ENCODE results near the gene NEU2.
"Not testable (repeated sequence)": the region's sequence is repeated elsewhere in the genome, so short reads cannot be mapped to it uniquely, and the experiment has no call there.

The NEU2 gene

DNA sequence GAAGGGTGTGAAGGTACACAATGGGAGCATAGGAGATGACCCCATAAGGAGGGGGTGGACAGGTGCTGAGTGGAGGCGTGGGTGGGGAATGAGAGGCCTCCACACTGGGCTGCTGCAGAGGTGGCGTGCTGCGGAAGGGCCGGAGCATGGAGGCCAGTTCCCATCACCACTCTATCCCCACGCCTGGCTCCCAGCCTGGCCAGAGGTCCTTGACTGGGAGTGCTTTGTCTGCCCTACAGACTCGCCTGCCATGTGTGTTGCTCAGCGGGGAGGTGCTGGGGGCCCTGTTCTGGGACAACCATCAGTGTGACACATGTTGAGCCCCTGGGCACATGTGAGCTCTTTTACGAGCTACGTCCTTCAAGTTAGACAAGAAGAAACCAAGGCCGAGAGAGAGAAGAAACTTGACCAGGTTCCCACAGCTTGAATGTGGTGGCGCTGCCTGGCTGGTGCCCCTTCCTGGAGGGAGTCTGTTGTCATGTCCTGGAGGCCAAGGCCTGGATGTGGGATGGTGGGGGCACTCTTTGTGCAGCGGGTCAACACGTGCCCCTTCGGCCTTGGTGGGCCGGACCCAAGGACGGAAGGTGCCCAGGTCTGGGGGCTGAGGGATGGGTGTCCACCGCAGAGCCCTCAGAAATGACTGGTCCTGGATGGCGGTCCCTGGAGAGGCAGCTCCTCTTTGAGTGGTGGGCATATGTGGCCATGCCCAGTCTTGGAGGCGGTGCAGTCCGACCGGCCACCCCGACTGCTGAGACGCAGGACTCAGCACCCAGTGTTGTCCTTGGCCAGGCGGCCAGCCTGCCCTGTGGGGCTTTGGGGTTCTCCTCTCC lies 26.5 kb downstream of the NEU2 start:
- DNase-seq (ENCODE audit: low spot score) = no peak

DNA sequence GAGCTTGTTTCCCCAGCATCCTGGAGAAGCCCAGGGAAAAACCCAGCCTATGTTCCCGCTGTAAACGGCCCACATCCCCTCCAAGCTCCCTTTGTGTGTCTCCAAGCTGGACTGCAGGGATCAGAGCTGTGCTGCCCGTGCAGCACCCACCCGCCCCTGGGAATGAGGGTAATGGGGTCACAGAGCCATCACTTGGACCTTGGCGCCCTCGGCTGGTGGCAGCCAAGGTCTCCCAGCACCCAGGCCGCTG lies 27.0 kb downstream of the NEU2 start:
- DNase-seq (ENCODE audit: low spot score) = no peak

DNA sequence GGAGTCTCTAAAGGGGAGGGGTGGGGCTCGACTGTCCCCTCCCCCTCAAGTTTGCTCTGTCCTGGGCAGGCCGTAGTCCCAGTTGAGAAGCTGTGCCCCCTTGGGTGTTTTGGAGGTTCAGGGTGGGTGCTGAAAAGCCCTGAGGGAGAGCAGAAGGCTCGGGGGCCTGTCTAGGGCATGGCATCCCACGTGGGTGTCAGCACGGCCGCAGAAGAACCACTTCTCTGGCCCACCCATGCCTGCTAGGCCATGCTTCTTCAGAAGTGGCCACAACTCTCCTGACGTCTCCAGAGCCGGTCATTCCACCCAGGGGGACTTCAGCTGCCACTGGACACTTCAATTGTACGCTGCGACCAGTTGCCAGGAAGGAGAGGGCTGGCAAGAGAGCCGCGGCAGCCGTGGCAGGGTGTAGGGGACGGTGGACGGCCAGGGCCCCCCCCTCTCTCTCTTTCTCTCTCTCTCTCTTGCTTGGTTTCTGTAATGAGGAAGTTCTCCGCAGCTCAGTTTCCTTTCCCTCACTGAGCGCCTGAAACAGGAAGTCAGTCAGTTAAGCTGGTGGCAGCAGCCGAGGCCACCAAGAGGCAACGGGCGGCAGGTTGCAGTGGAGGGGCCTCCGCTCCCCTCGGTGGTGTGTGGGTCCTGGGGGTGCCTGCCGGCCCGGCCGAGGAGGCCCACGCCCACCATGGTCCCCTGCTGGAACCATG lies 27.5 kb downstream of the NEU2 start, which contains the start of gene INPP5D:
TSS of gene INPP5D (plus strand) at position 546 of the 704 bp plus-strand sequence. CDS start at position 683, 137 bp downstream.
- no peak for DNase-seq (ENCODE audit: low spot score)

DNA sequence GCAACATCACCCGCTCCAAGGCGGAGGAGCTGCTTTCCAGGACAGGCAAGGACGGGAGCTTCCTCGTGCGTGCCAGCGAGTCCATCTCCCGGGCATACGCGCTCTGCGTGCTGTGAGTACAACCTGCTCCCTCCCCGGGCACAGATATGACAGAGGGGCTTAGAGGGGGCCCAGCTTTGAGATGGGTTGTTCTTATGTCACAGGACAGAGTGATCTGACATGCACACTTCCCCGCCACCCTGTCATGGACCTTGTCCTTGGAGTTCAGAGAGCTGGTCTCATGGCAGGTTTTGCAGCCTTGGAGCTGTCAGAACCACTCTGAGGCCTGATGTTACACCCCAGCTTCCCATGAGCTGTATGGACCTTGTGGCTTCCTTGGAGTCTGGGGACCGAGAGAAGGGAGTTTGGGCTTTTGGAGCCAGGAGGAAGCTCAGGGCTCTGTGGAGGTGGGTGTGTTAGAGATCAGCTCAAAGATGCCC lies 28.1 kb downstream of the NEU2 start:
- no peak for DNase-seq (ENCODE audit: low spot score)

DNA sequence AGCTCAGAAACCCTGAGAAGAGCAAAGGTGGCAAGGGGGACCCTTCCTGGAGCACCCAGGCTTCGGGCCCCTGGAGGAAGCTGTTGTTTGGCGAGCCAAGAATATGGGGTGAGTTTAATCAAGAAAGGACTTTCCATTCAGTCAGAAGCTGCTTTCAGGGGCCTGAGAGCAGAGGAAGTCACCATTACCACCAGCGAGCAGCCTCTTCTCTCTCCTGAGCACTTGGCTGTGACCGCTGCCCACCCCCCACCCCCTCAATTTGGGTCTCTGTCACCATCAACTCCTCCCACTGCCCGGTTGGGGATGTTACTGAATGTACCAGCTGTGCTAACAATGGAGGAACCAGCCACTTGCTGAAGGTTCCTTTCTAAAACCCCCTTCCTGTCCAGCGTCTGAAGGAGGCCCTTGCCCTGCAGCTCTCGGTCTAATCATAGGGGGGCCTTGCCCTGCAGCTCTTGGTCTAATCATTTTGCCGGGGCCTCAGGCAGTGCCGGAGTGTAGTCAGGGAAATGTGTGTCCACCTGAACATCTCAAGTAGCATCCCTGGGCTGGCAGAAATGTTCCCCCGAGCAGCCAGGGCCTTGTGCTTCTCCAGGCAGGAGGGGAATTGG lies 28.6 kb downstream of the NEU2 start:
- no peak for DNase-seq (ENCODE audit: low spot score)

DNA sequence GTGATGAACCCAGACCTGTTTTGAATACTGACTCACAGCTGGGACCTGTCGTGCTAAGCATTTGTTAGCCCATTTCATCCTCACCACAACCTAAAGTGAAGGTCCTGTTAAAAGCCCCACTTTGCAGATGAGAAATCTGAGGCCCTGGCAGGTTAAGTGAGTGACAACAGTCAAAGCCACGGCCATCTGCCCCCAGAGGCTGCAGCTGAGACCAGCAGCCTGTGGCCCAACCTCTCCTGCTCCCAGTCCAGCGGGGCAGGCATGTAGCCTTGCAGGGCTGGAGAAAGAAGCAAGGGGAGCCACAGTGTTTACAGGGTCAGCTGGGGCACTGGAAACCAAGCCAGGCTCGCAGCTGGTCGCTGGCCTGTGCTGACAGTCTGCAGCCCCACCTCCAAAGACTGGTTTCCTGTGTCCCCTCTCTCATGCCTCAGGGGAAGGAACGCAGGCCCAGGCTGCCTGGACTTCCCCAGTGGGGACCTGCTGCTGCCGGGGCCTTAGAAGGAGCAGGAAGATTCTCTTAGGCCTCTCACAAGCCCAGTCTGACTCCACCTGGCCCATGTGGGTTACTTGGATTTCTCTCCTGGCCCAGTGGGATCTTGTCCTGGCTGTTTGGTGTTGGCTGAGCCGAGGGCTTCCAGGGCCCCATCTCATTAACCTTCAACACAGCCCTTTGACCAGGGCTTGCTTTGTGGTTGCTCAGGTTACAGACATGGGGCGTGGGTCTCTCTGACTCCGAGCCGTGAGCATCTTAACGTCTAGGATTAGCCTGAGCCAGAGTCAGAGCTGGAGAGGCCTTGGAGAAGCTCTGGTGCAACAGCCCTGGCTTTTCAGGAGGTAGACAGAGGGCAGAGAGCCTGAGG lies 29.3 kb downstream of the NEU2 start:
- DNase-seq (ENCODE audit: low spot score) = peak; percentile 26

DNA sequence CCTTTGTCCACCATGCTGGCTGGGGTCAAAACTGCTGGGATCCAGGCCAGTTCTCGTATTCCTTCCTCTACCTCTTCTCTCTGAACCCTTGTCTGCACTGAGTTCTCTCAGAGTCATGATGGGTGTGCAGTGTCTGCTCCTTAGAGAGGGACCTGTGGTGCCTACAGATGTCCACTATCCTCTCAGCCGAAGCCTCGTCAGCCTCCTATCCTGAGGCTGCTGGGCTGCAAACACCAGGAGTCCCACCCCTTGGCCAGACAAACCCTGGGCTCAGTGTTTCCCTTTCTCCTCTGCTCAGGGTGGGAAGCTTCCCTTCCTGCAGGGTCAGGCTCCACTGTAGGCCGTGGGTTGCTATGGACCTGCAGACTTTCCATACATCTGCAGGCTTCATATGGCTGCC lies 30.0 kb downstream of the NEU2 start:
- DNase-seq (ENCODE audit: low spot score) = no peak

DNA sequence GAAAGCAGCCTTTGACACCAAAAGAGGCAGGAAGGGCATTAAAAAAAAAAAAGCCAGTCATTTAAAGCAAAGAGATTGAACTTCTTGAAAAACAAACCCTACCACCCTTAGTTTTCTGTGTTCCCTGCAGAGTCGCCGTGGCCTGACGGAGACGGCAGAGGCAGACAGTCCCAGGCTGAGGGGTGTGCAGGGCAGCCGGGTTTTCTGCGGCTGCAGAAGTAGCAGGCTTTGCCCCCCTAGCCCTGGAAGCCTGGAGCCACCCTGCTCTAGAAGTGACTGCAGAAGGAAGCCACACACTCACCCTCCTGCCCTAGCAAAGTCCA lies 30.4 kb downstream of the NEU2 start:
- DNase-seq (ENCODE audit: low spot score) = no peak

DNA sequence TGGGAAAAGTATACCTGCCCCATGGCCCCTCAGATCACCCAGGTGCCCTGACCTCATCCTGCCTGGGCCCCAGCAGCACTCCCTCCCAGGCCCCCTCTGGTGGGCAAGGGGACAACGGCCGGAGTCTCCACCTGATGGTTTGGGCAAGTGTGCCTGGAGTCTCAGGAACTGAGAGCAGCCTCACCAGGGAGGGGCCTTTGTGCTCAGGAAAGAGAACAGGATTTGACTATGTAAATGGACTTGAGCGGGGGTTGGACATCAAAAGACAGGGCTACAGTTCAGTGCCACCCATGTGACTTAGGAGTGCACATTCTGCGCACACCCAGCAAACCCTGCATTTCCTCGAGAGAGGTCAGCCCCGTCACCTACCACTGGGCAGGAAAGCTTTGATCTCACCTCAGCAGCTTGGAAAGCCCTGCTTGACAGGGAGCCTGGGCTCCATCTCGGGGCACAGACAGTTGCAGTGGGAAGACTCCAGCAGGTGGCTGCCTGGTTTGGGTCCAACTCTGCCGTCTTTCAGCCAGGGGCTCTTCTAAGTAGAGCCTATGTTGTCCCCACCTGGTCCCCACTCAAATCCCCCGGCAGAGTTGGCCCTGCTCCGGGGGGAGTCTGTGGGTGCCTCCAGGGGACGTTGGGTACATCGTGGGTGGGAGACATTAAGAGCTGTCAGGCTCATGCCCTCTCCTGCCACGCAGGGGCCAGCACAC lies 30.9 kb downstream of the NEU2 start:
- DNase-seq (ENCODE audit: low spot score) = no peak

DNA sequence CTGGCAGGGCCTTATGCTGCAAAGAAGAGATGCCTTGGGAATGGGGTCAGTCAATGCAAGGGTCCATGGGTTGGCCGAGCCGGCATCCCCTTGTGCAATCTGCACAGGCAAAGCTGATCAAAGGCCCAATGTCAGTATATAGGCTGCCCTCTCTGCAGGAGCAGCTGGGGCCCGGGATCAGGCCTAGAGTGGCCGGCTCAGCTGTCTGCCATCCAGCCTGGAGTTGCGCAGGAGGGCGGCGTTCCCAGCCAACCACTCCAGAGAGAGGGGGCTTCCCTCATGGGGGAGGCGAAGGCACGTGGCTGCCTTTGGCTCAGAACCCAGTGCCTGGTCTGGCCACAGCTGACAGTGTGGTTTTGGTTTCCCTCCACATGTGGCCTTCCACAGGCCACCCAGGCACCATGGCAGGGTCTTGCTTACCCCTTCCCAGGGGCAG lies 31.5 kb downstream of the NEU2 start:
- no peak for DNase-seq (ENCODE audit: low spot score)

DNA sequence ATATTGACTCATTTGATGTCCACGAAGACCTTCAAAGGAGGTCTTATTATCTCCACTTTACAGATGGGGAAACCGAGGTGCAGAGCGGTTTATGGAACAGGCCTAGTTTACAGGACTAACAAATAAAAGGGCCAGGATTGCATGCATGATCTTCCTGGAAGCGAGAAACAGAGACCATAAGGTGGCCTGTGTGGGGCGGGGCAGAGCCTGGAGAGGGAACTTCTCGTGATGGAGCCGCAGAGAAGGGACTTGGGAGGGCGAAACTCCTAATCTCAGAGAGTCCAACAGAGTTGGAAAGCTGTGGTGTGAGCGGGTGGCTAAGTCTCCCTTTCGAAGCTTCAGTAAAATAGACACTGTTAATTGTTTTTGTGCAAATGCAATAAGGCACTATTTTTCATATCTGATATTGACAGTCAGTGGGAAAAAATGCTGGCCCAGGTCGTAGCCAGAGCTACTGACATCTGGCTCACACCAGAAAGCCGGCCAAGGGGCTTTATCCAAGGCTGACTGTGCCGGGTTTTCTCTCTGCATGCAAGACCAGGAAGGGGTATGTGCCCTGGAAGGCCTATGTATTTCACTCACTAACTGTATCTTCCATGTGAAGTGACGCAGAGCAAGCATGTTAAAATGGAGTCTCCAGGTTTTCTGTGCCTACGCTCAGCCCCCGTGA lies 32.2 kb downstream of the NEU2 start:
- no peak for DNase-seq (ENCODE audit: low spot score)

DNA sequence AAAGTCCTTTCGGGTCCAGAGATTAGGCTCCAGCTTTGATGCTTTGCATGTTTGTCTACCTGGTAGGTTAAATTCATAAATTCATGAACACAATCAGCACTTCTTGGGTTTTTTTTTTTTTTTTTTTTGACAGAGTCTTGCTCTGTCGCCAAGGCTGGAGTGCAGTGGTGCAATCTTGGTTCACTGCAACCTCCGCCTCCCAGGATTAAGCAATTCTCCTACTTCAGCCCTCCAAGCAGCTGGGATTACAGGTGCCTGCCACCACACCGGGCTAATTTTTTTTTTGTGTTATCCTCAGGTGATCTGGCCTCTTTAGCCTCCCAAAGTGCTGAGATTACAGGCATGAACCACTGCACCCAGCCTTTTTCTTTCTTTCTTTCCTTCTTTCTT lies 32.7 kb downstream of the NEU2 start:
- not testable (repeated sequence) for DNase-seq (ENCODE audit: low spot score)

DNA sequence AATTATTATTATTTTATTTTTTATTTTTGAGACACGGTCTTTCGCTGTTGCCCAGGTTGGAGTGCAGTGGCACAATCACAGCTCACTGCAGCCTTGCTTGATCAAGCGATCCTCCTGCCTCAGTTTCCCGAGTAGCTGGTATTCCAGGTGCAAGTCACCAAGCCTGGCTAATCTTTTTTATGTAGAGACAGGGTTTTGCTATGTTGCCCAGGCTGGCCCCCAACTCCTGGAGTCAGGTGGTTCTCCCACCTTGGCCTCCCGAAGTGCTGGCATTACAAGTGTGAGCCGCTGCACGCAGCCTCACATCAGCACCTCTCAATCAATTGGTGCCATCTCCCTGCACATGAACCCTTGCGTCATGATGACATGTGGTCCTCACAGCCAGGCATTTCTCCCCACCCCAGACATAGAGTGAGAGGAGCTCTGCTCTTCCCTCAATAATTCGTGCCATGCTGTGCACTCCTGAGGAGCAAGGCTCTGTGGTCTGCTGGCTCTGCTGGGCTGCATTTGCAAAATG lies 33.5 kb downstream of the NEU2 start:
- DNase-seq (ENCODE audit: low spot score) = no peak

DNA sequence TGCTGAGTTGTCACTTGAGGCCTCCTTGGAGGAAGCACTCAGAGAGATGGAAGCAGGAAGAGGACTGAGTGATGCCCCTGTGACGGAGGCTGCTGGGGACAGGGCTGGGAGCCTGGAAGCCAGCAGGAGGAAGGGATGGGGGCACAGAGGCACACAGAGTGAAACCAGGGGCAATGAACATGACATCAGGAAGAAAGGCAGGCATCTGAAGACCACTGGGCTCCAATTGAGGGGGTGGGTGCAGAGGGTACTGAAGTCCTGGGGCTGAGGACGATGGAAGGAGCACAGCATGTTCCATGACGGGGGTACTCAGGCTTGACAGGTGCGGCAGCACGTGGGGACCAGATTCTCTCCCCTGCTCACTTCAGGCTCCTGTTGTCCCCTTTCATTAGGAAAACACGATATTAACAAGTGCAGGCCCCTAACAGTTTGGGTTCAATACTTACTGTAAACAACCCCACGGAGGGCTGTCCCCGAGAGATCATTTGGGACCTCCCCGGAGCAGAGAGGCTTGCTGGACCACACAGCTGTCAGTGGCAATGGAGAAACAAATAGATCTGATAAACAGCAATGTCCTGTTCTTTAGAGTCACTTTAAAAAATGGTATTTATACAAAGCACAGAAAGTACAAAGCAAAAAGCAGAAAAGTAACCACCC lies 36.4 kb downstream of the NEU2 start:
- DNase-seq (ENCODE audit: low spot score) = no peak

DNA sequence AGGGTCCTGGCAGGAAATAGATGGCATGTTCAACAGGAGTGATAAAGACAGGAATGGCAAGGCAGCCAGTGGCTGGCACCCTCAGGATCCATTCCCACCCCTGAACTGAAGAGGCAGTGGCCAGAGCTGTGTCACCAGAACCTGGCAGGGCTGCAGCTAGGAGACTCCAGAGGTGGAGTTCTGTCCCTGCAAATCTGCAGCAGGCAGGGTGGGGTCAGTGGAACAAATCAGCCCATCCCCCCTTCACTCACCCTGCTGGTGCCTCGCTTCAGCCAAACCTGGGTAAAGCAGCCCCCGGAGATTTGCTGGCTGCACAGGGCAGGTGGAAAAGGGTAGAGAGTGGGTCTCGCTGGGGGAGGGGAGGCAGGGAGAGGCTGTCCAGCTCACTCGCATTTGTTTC lies 40.4 kb downstream of the NEU2 start:
- no peak for DNase-seq (ENCODE audit: low spot score)

DNA sequence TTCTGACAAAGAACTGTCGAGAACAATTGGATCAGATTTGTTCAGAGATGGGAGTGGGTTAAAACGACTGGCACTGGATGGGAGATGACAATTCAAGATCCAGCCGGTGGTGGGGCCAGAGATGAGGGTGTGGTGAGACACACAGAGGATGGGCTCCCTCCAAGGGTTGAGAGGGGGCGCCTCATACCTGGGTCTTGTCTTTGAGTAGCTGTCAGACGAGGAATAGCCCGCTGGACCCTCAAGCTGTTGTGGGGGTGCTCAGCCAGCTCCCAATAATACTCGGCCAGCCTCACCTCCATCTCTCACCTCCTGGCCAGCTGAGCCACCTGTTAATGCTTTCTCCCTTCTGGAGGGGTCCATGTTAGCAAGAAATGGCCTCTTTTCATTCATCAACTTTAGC lies 41.6 kb downstream of the NEU2 start:
- DNase-seq (ENCODE audit: low spot score) = no peak

DNA sequence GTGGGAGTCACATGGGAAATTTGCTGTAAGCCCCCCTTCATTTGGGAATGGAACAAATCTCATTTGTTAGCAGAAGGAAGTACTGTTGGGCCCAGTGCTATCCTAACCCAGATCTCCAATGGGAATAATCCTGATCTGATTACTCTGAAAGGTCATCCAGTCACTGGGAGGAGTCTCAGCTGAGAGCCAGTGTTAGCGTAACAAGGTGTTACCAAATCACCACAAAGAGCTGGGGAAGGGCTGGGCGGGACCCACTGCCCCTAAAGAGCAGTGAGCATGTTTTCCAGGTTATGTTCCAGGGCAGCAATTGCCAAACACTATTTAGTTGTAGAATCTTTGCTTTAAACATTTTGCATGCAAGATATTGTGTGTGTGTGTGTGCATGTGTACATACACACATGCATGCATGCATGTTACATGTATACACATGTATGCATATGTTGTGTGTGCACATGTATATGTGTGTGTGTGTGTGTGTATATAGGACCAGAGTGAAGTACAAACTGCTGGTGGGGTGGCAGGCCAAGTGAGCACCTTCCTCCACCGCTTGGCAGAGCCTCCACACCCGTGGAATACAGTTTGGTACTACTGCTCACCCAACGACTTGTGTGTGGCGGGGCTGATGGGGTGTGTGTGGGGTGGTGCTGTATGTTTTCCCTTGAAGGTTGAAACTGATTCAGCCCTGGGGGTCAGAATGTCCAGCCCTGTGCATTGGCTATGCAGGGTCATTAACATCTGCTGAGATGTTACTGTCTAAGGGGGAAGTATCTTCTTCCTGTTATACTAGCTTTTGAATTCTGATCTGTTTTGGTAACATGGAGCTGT lies 42.9 kb downstream of the NEU2 start:
- no peak for DNase-seq (ENCODE audit: low spot score)

DNA sequence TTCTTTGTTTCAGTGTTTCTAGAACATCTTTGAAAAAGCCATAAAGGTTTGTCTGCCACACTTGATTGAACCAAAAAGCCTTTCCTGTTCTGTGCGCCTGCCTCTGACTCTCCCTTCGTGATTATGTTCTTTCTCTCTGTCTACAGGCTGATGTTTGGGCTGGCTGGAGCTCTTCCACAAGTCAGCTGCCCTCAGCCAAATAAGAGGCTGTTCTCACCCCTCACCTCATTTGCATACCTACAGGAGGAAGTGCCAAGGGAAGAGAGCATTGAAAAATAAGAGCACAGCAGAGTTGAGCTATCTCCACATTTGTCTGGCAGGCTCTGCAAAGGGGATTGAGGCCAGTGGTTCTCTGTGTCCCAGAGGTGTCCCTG lies 43.5 kb downstream of the NEU2 start:
- DNase-seq (ENCODE audit: low spot score) = no peak

DNA sequence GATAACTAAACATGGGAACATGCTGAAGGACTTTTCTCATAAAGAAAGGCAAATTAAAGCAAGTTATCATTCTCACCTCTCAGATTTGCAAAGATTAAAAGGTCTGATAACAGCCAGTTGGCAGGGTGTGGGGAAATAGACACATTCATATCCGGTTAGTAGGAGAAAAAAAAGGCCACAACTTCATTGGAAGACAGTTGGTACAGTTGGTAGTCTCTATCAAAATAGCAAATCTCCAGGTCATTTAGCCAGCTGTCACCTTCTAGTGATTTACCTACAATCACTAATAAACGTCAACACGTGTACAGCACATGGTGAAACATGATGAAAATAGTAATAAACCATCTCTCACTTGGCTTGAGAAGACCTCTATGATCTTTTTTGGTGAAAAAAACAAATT lies 44.3 kb downstream of the NEU2 start:
- DNase-seq (ENCODE audit: low spot score) = no peak

DNA sequence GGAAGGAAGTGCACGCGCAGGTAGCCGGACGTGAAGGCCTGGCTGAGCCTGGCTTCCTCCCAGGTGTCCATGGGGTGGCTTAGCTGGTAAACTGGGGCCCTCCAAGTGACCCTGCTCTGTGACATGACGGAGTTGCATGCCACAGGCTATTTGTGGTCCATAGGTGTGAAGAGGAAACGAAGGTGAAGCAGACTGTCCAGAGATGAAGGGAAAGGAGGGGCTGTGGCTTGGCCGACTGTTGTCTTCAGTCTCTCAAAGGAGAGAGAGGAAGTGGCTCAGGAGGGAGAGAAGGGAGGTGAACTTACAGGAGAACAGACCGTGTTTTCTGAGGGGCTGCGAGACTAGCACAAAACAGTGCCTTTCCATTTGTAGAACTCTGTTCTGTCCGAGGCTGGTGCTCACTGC lies 47.0 kb downstream of the NEU2 start:
- no peak for DNase-seq (ENCODE audit: low spot score)

Measured in AG08395 (cell line).